K562 (cell line): ENCODE results near the gene PEF1.

Experiments used
- CBX5 ChIP-seq: IDR thresholded peaks from 2 replicates; pipeline ENCODE4 v1.6.1; 2014; ENCODE audit warnings: low read depth, borderline replicate concordance
- CEBPB ChIP-seq: fragments of 450-650 bp; IDR thresholded peaks from 2 replicates; pipeline ENCODE4 v1.6.1; 2016; ENCODE audit warnings: missing genetic modification characterization, missing compliant biosample characterization
- SMARCB1 ChIP-seq: IDR thresholded peaks from 2 replicates; pipeline ENCODE4 v1.6.1; 2011; ENCODE audit warnings: improper control_type of control experiment, low read depth; ENCODE audit not compliant: insufficient read length
- U2AF1 ChIP-seq: fragments of 200-400 bp; formaldehyde crosslinking; optimal IDR thresholded peaks from 2 replicates; pipeline ENCODE3; 2017; ENCODE audit warnings: mild to moderate bottlenecking, low read depth, low read length, moderate library complexity
- TF ChIP-seq, protein P1 (sequence below), 2 experiments: fragments of 450-650 bp; formaldehyde crosslinking in 1 of 2; IDR thresholded peaks; 2 replicates each; pipeline versions ENCODE4 v1.4.0 to v1.6.1; 2014 to 2020; ENCODE audit warnings: mild to moderate bottlenecking in 2 of 2, borderline replicate concordance in 1 of 2, low read depth in 1 of 2
- TF ChIP-seq, protein P2 (sequence below): fragments of 250-450 bp; sonication (Bioruptor Pico); IDR thresholded peaks from 2 replicates; pipeline ENCODE4 v1.8.0; 2021; ENCODE audit warnings: moderate library complexity, mild to moderate bottlenecking, inconsistent platforms

DNA sequence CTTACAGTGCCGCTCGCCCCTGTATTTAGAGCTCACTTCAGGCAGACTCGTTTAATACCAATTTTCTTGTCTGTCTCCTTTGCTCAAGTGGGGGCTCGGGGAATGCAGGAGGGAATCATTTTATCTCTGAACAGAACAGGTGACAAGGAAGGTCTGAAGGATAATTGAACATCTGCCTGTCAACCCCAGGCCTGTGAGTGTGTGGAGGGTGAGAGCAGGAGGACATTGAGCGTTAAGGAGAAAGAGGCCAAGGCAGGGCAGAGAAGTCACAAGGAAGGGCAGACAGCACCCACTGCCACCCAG, 9.7 kb upstream of the PEF1 start:
- no peak for TF ChIP-seq CBX5
- TF ChIP-seq, protein P1, sequence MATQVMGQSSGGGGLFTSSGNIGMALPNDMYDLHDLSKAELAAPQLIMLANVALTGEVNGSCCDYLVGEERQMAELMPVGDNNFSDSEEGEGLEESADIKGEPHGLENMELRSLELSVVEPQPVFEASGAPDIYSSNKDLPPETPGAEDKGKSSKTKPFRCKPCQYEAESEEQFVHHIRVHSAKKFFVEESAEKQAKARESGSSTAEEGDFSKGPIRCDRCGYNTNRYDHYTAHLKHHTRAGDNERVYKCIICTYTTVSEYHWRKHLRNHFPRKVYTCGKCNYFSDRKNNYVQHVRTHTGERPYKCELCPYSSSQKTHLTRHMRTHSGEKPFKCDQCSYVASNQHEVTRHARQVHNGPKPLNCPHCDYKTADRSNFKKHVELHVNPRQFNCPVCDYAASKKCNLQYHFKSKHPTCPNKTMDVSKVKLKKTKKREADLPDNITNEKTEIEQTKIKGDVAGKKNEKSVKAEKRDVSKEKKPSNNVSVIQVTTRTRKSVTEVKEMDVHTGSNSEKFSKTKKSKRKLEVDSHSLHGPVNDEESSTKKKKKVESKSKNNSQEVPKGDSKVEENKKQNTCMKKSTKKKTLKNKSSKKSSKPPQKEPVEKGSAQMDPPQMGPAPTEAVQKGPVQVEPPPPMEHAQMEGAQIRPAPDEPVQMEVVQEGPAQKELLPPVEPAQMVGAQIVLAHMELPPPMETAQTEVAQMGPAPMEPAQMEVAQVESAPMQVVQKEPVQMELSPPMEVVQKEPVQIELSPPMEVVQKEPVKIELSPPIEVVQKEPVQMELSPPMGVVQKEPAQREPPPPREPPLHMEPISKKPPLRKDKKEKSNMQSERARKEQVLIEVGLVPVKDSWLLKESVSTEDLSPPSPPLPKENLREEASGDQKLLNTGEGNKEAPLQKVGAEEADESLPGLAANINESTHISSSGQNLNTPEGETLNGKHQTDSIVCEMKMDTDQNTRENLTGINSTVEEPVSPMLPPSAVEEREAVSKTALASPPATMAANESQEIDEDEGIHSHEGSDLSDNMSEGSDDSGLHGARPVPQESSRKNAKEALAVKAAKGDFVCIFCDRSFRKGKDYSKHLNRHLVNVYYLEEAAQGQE (IDR thresholded peaks at IDR 0.05; ENCODE audit: borderline replicate concordance), result no peak
- TF ChIP-seq, protein P1 (CRISPR knock-in tag; IDR thresholded peaks at IDR 0.05; ENCODE audit: low read depth), result no peak
- TF ChIP-seq, protein P2, sequence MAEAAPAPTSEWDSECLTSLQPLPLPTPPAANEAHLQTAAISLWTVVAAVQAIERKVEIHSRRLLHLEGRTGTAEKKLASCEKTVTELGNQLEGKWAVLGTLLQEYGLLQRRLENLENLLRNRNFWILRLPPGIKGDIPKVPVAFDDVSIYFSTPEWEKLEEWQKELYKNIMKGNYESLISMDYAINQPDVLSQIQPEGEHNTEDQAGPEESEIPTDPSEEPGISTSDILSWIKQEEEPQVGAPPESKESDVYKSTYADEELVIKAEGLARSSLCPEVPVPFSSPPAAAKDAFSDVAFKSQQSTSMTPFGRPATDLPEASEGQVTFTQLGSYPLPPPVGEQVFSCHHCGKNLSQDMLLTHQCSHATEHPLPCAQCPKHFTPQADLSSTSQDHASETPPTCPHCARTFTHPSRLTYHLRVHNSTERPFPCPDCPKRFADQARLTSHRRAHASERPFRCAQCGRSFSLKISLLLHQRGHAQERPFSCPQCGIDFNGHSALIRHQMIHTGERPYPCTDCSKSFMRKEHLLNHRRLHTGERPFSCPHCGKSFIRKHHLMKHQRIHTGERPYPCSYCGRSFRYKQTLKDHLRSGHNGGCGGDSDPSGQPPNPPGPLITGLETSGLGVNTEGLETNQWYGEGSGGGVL (CRISPR knock-in tag), result no peak
- TF ChIP-seq SMARCB1, result no peak
- TF ChIP-seq U2AF1, result no peak
- no peak for TF ChIP-seq CEBPB
